Measurements from ENCODE around the gene ATXN10.

The ATXN10 gene

DNA sequence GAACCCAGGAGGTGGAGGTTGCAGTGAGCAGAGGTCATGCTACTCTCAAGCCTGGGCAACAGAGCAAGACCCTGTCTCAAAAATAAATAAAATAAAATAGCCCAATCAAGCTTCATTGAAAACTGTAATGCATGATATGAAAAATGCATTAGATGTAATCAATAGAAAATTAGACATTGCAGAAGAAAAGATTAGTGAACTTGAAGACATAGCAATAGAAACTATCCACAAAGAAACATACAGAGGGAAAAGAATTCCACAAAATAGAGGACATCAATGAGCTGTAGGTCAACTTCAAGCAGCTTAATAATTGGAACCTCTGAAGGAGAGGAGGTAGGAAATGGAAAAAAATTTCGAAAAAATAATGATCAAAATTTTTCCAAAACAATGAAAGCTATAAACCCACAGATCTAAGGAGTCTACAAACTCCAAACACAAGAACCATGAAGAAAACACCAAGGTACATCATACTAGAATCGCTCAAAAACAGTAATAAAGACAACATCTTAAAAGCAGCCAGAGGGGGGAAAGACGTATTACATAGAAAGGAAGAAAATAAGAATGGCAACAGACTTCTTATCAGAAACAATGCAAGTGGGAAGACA, 201.1 kb downstream of the ATXN10 start:
- TF ChIP-seq FOXK2 (IDR thresholded peaks at IDR 0.05) (no peak), NFRKB (IDR thresholded peaks at IDR 0.05) (no peak), TARDBP (IDR thresholded peaks at IDR 0.05) (no peak), SP1 (IDR thresholded peaks at IDR 0.05) (no peak), BHLHE40 (IDR thresholded peaks at IDR 0.05; ENCODE audit: borderline replicate concordance) (no peak), ELF4 (IDR thresholded peaks at IDR 0.05) (no peak), SUZ12 (IDR thresholded peaks at IDR 0.05) (no peak), FOXA1 (IDR thresholded peaks at IDR 0.05) (no peak), ARNT (IDR thresholded peaks at IDR 0.05) (no peak), L3MBTL2 (conservative IDR thresholded peaks at IDR 0.05) (no peak), HDGF (IDR thresholded peaks at IDR 0.05; ENCODE audit: borderline replicate concordance) (no peak), CTBP1 (IDR thresholded peaks at IDR 0.05; ENCODE audit: borderline replicate concordance) (no peak), FOXM1 (IDR thresholded peaks at IDR 0.05; ENCODE audit: borderline replicate concordance) (no peak), LEF1 (IDR thresholded peaks at IDR 0.05; ENCODE audit: borderline replicate concordance) (no peak), ZNF384 (IDR thresholded peaks at IDR 0.05) (no peak)
- TF ChIP-seq, protein P1, sequence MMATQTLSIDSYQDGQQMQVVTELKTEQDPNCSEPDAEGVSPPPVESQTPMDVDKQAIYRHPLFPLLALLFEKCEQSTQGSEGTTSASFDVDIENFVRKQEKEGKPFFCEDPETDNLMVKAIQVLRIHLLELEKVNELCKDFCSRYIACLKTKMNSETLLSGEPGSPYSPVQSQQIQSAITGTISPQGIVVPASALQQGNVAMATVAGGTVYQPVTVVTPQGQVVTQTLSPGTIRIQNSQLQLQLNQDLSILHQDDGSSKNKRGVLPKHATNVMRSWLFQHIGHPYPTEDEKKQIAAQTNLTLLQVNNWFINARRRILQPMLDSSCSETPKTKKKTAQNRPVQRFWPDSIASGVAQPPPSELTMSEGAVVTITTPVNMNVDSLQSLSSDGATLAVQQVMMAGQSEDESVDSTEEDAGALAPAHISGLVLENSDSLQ (IDR thresholded peaks at IDR 0.05) = no peak
- POLR2A ChIA-PET = no interaction called here
- CTCF ChIA-PET = no interaction called here
- DNase-seq (ENCODE audit: extremely low spot score) = no peak

DNA sequence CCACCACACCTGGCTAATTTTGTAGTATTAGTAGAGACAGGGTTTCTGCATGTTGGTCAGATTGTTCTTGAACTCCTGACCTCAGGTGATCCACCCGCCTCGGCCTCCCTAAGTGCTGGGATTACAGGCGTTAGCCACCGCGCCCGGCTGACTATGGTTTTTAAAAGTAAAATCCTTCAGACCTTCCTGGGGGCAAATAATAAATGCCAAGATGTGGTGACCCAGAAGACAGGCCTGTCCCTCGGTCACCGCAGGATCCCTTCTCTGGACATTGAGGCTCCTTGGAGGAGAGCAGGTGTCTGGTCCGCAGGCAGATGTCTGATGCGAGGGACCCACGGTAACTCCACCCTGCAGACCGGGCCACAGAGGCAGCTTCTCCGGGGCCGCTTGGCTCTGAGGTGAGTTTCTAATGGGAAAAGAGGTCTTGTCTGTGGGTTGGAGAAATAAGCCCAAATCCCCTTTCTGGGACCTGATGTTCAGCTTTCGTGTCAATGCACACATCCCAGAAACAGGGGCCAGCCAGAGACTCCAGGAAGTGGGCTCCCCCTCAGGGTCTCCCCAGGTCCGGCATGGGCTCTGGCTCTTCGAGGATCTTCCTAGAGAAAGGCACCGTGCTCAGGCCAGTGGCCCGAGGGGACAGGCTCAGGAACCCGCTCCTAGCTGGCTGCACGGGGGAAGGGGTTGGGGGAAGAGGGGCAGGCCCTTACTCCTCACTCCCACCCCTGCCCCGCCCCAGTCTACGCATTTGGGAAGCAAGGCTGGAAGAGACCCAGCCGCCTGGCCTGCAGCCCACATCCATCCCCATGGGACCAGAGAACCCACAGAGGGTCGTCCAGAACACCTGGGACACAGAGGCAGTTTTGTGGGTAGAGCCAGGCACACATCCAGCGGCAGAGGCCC, 204.8 kb downstream of the ATXN10 start:
- no peak for DNase-seq (ENCODE audit: extremely low spot score)
- TF ChIP-seq, protein P1 (IDR thresholded peaks at IDR 0.05) = no peak
- TF ChIP-seq ZNF384 (IDR thresholded peaks at IDR 0.05) = no peak
- TF ChIP-seq FOXM1 (IDR thresholded peaks at IDR 0.05; ENCODE audit: borderline replicate concordance) = no peak
- no peak for TF ChIP-seq BHLHE40 (IDR thresholded peaks at IDR 0.05; ENCODE audit: borderline replicate concordance)
- no peak for TF ChIP-seq L3MBTL2 (conservative IDR thresholded peaks at IDR 0.05)
- no peak for TF ChIP-seq FOXA1 (IDR thresholded peaks at IDR 0.05)
- no peak for TF ChIP-seq TARDBP (IDR thresholded peaks at IDR 0.05)
- TF ChIP-seq SP1 (IDR thresholded peaks at IDR 0.05) = no peak
- TF ChIP-seq ARNT (IDR thresholded peaks at IDR 0.05) = no peak
- TF ChIP-seq ELF4 (IDR thresholded peaks at IDR 0.05) = no peak
- TF ChIP-seq NFRKB (IDR thresholded peaks at IDR 0.05) = no peak
- no peak for TF ChIP-seq LEF1 (IDR thresholded peaks at IDR 0.05; ENCODE audit: borderline replicate concordance)
- no peak for TF ChIP-seq FOXK2 (IDR thresholded peaks at IDR 0.05)
- no peak for TF ChIP-seq SUZ12 (IDR thresholded peaks at IDR 0.05)
- no peak for TF ChIP-seq HDGF (IDR thresholded peaks at IDR 0.05; ENCODE audit: borderline replicate concordance)
- no peak for TF ChIP-seq CTBP1 (IDR thresholded peaks at IDR 0.05; ENCODE audit: borderline replicate concordance)
- ChIA-PET POLR2A (no interaction called here), CTCF (interaction anchor here (1.1 to 1.2 kb wide), 2 partner anchors 13 kb away, joined by 3 read pairs; no protein-coding TSS in a partner anchor)

DNA sequence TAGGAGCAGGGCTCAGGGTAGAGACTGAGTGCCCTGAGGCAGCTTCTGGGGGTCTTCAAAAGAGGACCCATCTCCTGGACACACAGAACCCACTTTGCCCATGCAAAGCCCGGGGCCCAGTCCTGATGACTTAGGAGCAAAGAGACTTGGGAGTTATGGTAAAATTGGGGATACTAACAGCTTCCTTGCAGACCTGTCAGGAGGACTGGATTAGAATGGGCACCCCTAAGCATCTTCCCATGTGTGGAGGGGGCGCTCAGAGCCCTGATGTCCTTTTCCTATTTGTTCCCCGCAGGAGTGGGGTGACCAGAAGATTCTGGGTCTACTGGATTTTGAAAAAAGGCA, 205.4 kb downstream of the ATXN10 start:
- POLR2A ChIA-PET = no interaction called here

DNA sequence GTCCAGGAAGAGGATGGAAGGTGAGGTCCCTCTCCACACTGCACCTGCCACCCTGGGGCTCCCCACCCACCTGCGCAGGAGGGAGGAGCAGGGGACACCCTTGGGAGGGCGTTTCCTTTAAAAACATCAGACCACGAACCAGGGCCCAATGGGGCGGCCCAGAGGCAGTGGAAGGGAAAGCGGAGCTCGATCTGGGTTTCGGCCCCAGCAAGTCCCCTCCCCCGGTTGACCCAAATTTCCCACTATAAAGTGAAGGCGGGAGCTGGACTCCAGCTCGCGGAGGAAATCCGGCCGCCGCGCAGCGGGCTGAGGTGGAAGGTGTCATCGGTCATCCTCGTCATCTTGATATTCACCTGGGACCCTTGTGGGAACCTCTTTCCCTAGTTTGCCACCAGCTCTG, 206.0 kb downstream of the ATXN10 start:
- ChIA-PET CTCF (interaction anchor here (1.1 kb wide), 1 partner anchor 14 kb away, joined by 3 read pairs; no protein-coding TSS in a partner anchor), POLR2A (no interaction called here)
- no peak for TF ChIP-seq SUZ12 (IDR thresholded peaks at IDR 0.05)
- no peak for TF ChIP-seq ZNF384 (IDR thresholded peaks at IDR 0.05)
- no peak for TF ChIP-seq TARDBP (IDR thresholded peaks at IDR 0.05)
- TF ChIP-seq BHLHE40 (IDR thresholded peaks at IDR 0.05; ENCODE audit: borderline replicate concordance) = no peak
- no peak for TF ChIP-seq FOXM1 (IDR thresholded peaks at IDR 0.05; ENCODE audit: borderline replicate concordance)
- TF ChIP-seq FOXA1 (IDR thresholded peaks at IDR 0.05) = no peak
- no peak for TF ChIP-seq ELF4 (IDR thresholded peaks at IDR 0.05)
- no peak for TF ChIP-seq ARNT (IDR thresholded peaks at IDR 0.05)
- no peak for TF ChIP-seq LEF1 (IDR thresholded peaks at IDR 0.05; ENCODE audit: borderline replicate concordance)
- TF ChIP-seq HDGF (IDR thresholded peaks at IDR 0.05; ENCODE audit: borderline replicate concordance) = no peak
- no peak for TF ChIP-seq NFRKB (IDR thresholded peaks at IDR 0.05)
- TF ChIP-seq FOXK2 (IDR thresholded peaks at IDR 0.05) = no peak
- TF ChIP-seq, protein P1 (IDR thresholded peaks at IDR 0.05) = no peak
- TF ChIP-seq SP1 (IDR thresholded peaks at IDR 0.05) = no peak
- TF ChIP-seq CTBP1 (IDR thresholded peaks at IDR 0.05; ENCODE audit: borderline replicate concordance) = no peak
- no peak for TF ChIP-seq L3MBTL2 (conservative IDR thresholded peaks at IDR 0.05)
- no peak for DNase-seq (ENCODE audit: extremely low spot score)

More for the DNA sequence above, 205.4 kb downstream of the ATXN10 start:
- CTCF ChIA-PET = interaction anchor here (1.1 kb wide), 1 partner anchor 14 kb away, joined by 3 read pairs; no protein-coding TSS in a partner anchor
- DNase-seq (ENCODE audit: extremely low spot score) = no peak
- TF ChIP-seq ZNF384 (IDR thresholded peaks at IDR 0.05) (no peak), FOXK2 (IDR thresholded peaks at IDR 0.05) (no peak), FOXM1 (IDR thresholded peaks at IDR 0.05; ENCODE audit: borderline replicate concordance) (no peak), BHLHE40 (IDR thresholded peaks at IDR 0.05; ENCODE audit: borderline replicate concordance) (no peak), SUZ12 (IDR thresholded peaks at IDR 0.05) (no peak), CTBP1 (IDR thresholded peaks at IDR 0.05; ENCODE audit: borderline replicate concordance) (no peak), ARNT (IDR thresholded peaks at IDR 0.05) (no peak), NFRKB (IDR thresholded peaks at IDR 0.05) (no peak), TARDBP (IDR thresholded peaks at IDR 0.05) (no peak), HDGF (IDR thresholded peaks at IDR 0.05; ENCODE audit: borderline replicate concordance) (no peak), LEF1 (IDR thresholded peaks at IDR 0.05; ENCODE audit: borderline replicate concordance) (no peak), ELF4 (IDR thresholded peaks at IDR 0.05) (no peak), SP1 (IDR thresholded peaks at IDR 0.05) (no peak), FOXA1 (IDR thresholded peaks at IDR 0.05) (no peak), L3MBTL2 (conservative IDR thresholded peaks at IDR 0.05) (no peak)
- TF ChIP-seq, protein P1 (IDR thresholded peaks at IDR 0.05) = no peak
